ENCODE results near the gene F5.

DNA sequence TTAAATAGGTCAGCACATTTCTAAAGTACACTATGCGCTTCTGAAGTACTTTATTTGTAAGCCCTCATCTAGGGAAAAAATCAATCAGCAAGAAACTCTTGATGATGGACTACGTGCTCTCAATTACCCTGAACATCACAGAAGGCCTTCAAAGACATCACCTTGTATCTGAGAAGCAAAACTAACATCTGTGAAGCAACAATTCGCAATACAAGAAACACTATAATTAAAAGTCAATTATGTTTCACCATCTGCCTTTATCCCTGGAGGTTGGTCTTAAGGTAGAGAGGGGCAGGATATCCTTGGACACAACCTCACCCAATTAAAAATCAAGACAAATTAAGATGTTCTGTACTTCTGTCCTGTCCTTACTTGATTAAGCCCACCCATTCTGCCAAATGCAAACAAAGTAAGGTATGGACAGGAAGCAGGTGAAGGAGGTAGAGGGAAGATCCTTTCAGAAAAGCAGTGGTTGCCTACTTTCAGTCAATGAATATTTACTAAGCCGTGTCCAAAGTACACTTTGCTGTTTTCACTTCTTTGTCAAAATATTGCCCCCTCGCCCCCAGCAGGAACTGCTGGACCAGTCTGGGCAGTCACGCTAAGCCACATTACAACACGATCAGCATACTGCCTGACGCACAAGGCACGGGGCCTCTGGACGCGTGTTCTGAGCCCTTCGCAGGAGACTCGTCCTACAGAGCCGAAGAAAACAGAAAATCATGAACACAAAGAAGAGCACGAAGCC lies 101.4 kb downstream of the F5 start:
- TF ChIP-seq, protein P1, sequence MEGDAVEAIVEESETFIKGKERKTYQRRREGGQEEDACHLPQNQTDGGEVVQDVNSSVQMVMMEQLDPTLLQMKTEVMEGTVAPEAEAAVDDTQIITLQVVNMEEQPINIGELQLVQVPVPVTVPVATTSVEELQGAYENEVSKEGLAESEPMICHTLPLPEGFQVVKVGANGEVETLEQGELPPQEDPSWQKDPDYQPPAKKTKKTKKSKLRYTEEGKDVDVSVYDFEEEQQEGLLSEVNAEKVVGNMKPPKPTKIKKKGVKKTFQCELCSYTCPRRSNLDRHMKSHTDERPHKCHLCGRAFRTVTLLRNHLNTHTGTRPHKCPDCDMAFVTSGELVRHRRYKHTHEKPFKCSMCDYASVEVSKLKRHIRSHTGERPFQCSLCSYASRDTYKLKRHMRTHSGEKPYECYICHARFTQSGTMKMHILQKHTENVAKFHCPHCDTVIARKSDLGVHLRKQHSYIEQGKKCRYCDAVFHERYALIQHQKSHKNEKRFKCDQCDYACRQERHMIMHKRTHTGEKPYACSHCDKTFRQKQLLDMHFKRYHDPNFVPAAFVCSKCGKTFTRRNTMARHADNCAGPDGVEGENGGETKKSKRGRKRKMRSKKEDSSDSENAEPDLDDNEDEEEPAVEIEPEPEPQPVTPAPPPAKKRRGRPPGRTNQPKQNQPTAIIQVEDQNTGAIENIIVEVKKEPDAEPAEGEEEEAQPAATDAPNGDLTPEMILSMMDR (IDR thresholded peaks at IDR 0.05): no peak
- TF ChIP-seq POLR2A (IDR thresholded peaks at IDR 0.05): no peak

Measured in lower leg skin (tissue), 3 donors.